GM19043 (cell line): ENCODE data around the gene NEMP2.

ENCODE experiments used
- ATAC-seq: cut with Tn5 transposase; IDR thresholded peaks from one replicate; pipeline ENCODE4 v1.9.1; 2021; ENCODE audit warnings: low read depth; ENCODE audit not compliant: unreplicated experiment

NEMP2 gene

GRCh38 chr2:190460487-190460886 is 74.0 kb downstream of the NEMP2 start:
- ATAC-seq, result no peak

- ATAC-seq, result no peak
Measured at GRCh38 chr2:190459881-190460280, 74.6 kb downstream of the NEMP2 start.

- ATAC-seq, result no peak
Measured at GRCh38 chr2:190458352-190459107, 76.0 kb downstream of the NEMP2 start.

GRCh38 chr2:190457256-190457655 is 77.3 kb downstream of the NEMP2 start:
- ATAC-seq, result no peak

- ATAC-seq, result no peak
Measured at GRCh38 chr2:190456833-190457232, 77.7 kb downstream of the NEMP2 start.

- no peak for ATAC-seq
Measured at GRCh38 chr2:190455358-190456095, 79.0 kb downstream of the NEMP2 start.

GRCh38 chr2:190454795-190455194 is 79.7 kb downstream of the NEMP2 start:
- no peak for ATAC-seq
